ENCODE data around the gene SUB1. TPM values are rescaled to one million over a fixed set of nuclear protein-coding genes. Genes with fewer than 3 reads are reported as not detected.
"Not testable (repeated sequence)": the region's sequence is repeated elsewhere in the genome, so short reads cannot be mapped to it uniquely, and the experiment has no call there.

The SUB1 gene
- total RNA-seq (100 to 1,000 TPM; 126 to 234 TPM), polyA plus RNA-seq (100 to 1,000 TPM; 145 to 165 TPM)
- long read RNA-seq, donor 1, full-length matches to known transcripts, result 177 of 192 reads
- long read RNA-seq, donor 1, partial matches to known transcripts, result 15 of 192 reads
- long read RNA-seq, donor 1, other reads (novel, unspliced or antisense), result 0 of 192 reads
- long read RNA-seq, donor 2, full-length matches to known transcripts, result 86 of 91 reads
- long read RNA-seq, donor 2, partial matches to known transcripts, result 5 of 91 reads
- long read RNA-seq, donor 2, other reads (novel, unspliced or antisense), result 0 of 91 reads
- long read RNA-seq, donor 3, full-length matches to known transcripts, result 91 of 98 reads
- long read RNA-seq, donor 3, partial matches to known transcripts, result 7 of 98 reads
- long read RNA-seq, donor 3, other reads (novel, unspliced or antisense), result 0 of 98 reads
- long read RNA-seq, donor 4, full-length matches to known transcripts, result 81 of 94 reads
- long read RNA-seq, donor 4, partial matches to known transcripts, result 13 of 94 reads
- long read RNA-seq, donor 4, other reads (novel, unspliced or antisense), result 0 of 94 reads
- long read RNA-seq, donor 5, full-length matches to known transcripts, result 167 of 200 reads
- long read RNA-seq, donor 5, partial matches to known transcripts, result 28 of 200 reads
- long read RNA-seq, donor 5, other reads (novel, unspliced or antisense), result 5 of 200 reads

DNA sequence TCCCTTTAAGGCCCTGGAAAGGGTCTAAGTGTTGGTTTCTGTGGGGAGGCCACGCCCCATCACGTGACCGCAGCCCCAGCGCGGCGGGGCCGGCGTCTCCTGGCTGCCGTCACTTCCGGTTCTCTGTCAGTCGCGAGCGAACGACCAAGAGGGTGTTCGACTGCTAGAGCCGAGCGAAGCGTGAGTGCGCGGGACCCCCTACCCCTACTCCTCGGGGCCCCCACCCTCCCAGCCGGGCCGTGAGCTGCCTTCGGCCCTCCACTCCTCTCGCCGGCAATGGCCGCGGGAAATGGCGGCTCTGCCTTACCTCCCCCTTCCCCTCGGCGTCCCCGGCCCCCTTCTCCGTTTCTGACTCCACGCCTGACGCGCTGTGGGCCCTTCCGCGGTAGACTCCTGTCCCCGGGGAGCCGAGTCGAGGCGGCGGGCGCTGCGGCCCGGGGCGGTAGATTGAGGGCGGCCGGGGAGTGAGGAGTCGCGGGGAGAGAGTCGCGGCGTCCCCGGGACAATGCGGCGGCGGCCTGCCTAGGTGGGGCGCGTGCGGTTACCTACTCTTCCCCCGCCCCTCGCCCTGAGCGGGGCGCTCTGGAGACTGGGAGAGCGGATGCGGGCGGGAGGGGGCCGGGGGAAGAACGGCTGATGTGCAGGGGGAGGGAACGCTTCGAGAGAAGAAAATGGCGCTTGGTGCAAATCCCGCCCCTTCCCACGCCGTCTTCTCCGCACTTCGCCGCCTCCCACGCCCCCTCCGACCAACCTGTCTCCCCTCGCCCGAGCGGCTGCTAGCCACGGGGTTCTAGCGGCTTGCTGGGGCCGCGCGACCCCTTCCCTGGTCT, at the start of gene SUB1:
Gene SUB1 (plus strand): TSS at position 112 of the 830 bp plus-strand sequence. CDS start 2,956 bp downstream, outside the sequence.
- WGBS, 2 donors, result 0% methylated on average over 65 to 88 of the region's 89 CpGs
- peaks cover 0 to 9% (median 7%) of the 10 kb centered on the region in 5 donors for H3K4me1 ChIP-seq (ENCODE audit: control insufficient read depth in 5 of 5, insufficient read depth in 5 of 5, low read length in 5 of 5)
- TF ChIP-seq, protein P1, sequence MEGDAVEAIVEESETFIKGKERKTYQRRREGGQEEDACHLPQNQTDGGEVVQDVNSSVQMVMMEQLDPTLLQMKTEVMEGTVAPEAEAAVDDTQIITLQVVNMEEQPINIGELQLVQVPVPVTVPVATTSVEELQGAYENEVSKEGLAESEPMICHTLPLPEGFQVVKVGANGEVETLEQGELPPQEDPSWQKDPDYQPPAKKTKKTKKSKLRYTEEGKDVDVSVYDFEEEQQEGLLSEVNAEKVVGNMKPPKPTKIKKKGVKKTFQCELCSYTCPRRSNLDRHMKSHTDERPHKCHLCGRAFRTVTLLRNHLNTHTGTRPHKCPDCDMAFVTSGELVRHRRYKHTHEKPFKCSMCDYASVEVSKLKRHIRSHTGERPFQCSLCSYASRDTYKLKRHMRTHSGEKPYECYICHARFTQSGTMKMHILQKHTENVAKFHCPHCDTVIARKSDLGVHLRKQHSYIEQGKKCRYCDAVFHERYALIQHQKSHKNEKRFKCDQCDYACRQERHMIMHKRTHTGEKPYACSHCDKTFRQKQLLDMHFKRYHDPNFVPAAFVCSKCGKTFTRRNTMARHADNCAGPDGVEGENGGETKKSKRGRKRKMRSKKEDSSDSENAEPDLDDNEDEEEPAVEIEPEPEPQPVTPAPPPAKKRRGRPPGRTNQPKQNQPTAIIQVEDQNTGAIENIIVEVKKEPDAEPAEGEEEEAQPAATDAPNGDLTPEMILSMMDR (IDR thresholded peaks at IDR 0.05; ENCODE audit: control extremely low read depth, extremely low read depth), result no peak

DNA sequence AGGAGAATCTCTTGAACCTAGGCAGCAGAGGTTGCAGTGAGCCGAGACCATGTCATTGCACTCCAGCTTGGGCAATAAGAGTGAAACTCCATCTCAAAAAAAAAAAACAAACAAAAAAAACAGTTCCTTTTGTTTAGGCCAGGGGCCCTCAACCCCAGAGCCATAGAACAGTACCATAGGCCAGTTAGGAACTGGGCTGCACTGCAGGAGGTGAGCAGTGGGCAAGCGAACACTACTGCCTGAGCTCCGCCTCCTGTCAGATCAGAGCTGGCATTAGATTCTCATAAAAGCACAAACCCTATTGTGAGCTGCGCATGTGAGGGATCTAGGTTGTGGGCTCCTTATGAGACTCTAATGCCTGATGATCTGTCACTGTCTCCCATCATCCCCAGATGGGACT, 49.1 kb upstream of the SUB1 start:
- Histone ChIP-seq H3K9me3 (ENCODE audit: control insufficient read depth in 4 of 4, insufficient read depth in 3 of 4, low read length in 3 of 4) (no peaks in the 10 kb centered on the region), H3K36me3 (ENCODE audit: control insufficient read depth in 4 of 4, insufficient read depth in 4 of 4, low read length in 4 of 4) (no peaks in the 10 kb centered on the region), H3K27me3 (ENCODE audit: control insufficient read depth in 3 of 3, insufficient read depth in 3 of 3, low read length in 2 of 3) (no peaks in the 10 kb centered on the region), H3K9ac (ENCODE audit: insufficient read depth in 1 of 2, low read length in 2 of 2) (no peak overlapping the region), H3K27ac (ENCODE audit: low read depth in 1 of 2, low read length in 1 of 2) (no peak overlapping the region), H3K4me1 (ENCODE audit: control insufficient read depth in 5 of 5, insufficient read depth in 5 of 5, low read length in 5 of 5) (peaks cover 0 to 6% (median 0%) of the 10 kb centered on the region in 5 donors), H3K4me3 (no peak overlapping the region)
- TF ChIP-seq, protein P1 (IDR thresholded peaks at IDR 0.05; ENCODE audit: control extremely low read depth, extremely low read depth), result no peak
- no peak for ATAC-seq (ENCODE audit: insufficient read depth, low FRiP score)
- DNase-seq, result no peak
- 85 to 92% methylated on average over 4 of the region's 4 CpGs for WGBS, 2 donors

More for the DNA sequence above, at the start of gene SUB1:
- DNase-seq, result peak; percentile 94 to 97 (median 95)
- H3K4me3 ChIP-seq, result peak within 1 kb of the TSS; percentile 93
- H3K27me3 ChIP-seq (ENCODE audit: control insufficient read depth in 3 of 3, insufficient read depth in 3 of 3, low read length in 2 of 3), result no peaks in the 10 kb centered on the region
- peak within 1 kb of the TSS; percentile 80 to 82 for H3K9ac ChIP-seq (ENCODE audit: insufficient read depth in 1 of 2, low read length in 2 of 2)
- peak; percentile 90 for ATAC-seq (ENCODE audit: insufficient read depth, low FRiP score)
- H3K27ac ChIP-seq (ENCODE audit: low read depth in 1 of 2, low read length in 1 of 2), result peak within 1 kb of the TSS; percentile 99
- H3K9me3 ChIP-seq (ENCODE audit: control insufficient read depth in 4 of 4, insufficient read depth in 3 of 4, low read length in 3 of 4), result peaks cover 0 to 3% (median 3%) of the 10 kb centered on the region in 4 donors
- H3K36me3 ChIP-seq (ENCODE audit: control insufficient read depth in 4 of 4, insufficient read depth in 4 of 4, low read length in 4 of 4), result peaks cover 0 to 17% (median 5%) of the 10 kb centered on the region in 4 donors

DNA sequence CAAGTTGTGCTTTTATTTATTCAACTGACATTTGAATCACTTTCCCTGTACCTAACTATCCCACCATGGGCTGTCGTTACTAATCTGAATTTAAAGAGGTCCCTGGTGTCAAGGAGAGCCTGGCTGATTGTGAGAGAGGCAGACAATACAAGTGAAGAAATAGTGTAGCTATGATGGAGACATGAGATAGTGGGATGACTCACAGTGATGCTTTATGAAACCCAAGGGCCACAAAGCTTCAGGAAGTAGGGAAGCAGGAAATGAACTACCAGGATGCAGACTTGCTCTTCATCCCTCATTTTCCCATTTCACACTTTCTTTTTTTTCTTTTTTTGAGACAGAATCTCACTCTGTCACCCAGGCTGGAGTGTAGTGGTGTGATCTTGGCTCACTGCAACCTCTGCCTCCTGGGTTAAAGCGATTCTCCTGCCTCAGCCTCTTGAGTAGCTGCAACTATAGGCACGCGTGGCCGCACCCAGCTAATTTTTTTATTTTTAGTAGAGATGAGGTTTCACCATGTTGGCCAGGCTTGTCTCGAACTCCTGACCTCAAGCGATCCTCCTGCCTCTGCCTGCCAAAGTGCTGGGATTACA, 47.8 kb upstream of the SUB1 start:
- H3K4me3 ChIP-seq; H3K9me3 ChIP-seq (ENCODE audit: control insufficient read depth in 4 of 4, insufficient read depth in 3 of 4, low read length in 3 of 4); H3K27me3 ChIP-seq (ENCODE audit: control insufficient read depth in 3 of 3, insufficient read depth in 3 of 3, low read length in 2 of 3); H3K36me3 ChIP-seq (ENCODE audit: control insufficient read depth in 4 of 4, insufficient read depth in 4 of 4, low read length in 4 of 4); H3K9ac ChIP-seq (ENCODE audit: insufficient read depth in 1 of 2, low read length in 2 of 2); DNase-seq; ATAC-seq (ENCODE audit: insufficient read depth, low FRiP score); H3K27ac ChIP-seq (ENCODE audit: low read depth in 1 of 2, low read length in 1 of 2); H3K4me1 ChIP-seq (ENCODE audit: control insufficient read depth in 5 of 5, insufficient read depth in 5 of 5, low read length in 5 of 5): not testable (repeated sequence)
- 80 to 86% methylated on average over 7 of the region's 7 CpGs for WGBS, 2 donors

Data from lung (tissue), 16 donors.